HEK293 (cell line): ENCODE data around the gene NRIP2.

ENCODE experiments used
- CTCF ChIA-PET: fragments of 350-600 bp; formaldehyde crosslinking; extraction: SDS; loops from one replicate; lab custom pipeline; 2021; ENCODE audit warnings: antibody characterized with exemption; lab: Yijun Ruan, JAX
- POLR2A ChIA-PET: fragments of 300-600 bp; formaldehyde crosslinking; extraction: SDS; loops from one replicate; lab custom pipeline; 2020; ENCODE audit warnings: antibody characterized with exemption, inconsistent platforms; lab: Yijun Ruan, JAX
- H3K27ac ChIP-seq: fragments of 200-500 bp; sonication (Bioruptor generic); 2 replicates; pipeline ENCODE4 v1.5.1; 2014; ENCODE audit warnings: low read depth, low read length, control low read depth, inconsistent platforms; ENCODE audit errors: extremely low read depth
- H3K36me3 ChIP-seq, 2 experiments: fragments of 200-500 bp in 1 of 2; sonication (Bioruptor generic) in 1 of 2; 1 replicate in 1 of 2; 2 replicates in 1 of 2; pipeline ENCODE4 v1.5.1; 2014 to 2017; ENCODE audit warnings: inconsistent platforms in 2 of 2, low read length in 2 of 2; ENCODE audit not compliant: control insufficient read depth in 2 of 2, insufficient read depth in 1 of 2
- H3K4me1 ChIP-seq: fragments of 200-500 bp; sonication (Bioruptor generic); 2 replicates; pipeline ENCODE4 v1.5.1; 2014; ENCODE audit warnings: mild to moderate bottlenecking, low read length, inconsistent platforms; ENCODE audit not compliant: control insufficient read depth, insufficient read depth
- H3K4me3 ChIP-seq: 2 replicates; pipeline ENCODE4 v1.5.1; 2011; ENCODE audit warnings: low read depth, mild to moderate bottlenecking, control low read depth, low read length, moderate library complexity
- H3K9me3 ChIP-seq: fragments of 200-500 bp; sonication (Bioruptor generic); 2 replicates; pipeline ENCODE4 v1.5.1; 2014; ENCODE audit warnings: low read depth, low read length, inconsistent platforms; ENCODE audit not compliant: control insufficient read depth, insufficient read depth
- BCL11A ChIP-seq: fragments of 450-650 bp; formaldehyde crosslinking; IDR thresholded peaks from 2 replicates; pipeline ENCODE4 v1.5.1; 2016; ENCODE audit warnings: low read depth, missing biosample characterization, missing genetic modification characterization
- GFI1B ChIP-seq: fragments of 450-650 bp; formaldehyde crosslinking; IDR thresholded peaks from 2 replicates; pipeline ENCODE4 v1.5.1; 2016; ENCODE audit warnings: missing biosample characterization, missing genetic modification characterization
- GLI2 ChIP-seq: fragments of 450-650 bp; formaldehyde crosslinking; IDR thresholded peaks from 2 replicates; pipeline ENCODE4; 2017; ENCODE audit warnings: missing biosample characterization, missing genetic modification characterization, low read depth, borderline replicate concordance
- GLIS2 ChIP-seq: fragments of 450-650 bp; formaldehyde crosslinking; IDR thresholded peaks from 2 replicates; pipeline ENCODE4 v1.5.1; 2016; ENCODE audit warnings: missing biosample characterization, missing genetic modification characterization
- HOXD13 ChIP-seq: sonication (generic); formaldehyde crosslinking; IDR thresholded peaks from 2 replicates; pipeline ENCODE4 v1.8.0; 2022; ENCODE audit warnings: missing genetic modification reagents, borderline replicate concordance
- ZFP41 ChIP-seq: fragments of 450-650 bp; formaldehyde crosslinking; IDR thresholded peaks from 2 replicates; pipeline ENCODE4 v1.5.1; 2016; ENCODE audit warnings: missing biosample characterization, missing genetic modification characterization, borderline replicate concordance
- ZNF121 ChIP-seq: fragments of 450-650 bp; formaldehyde crosslinking; IDR thresholded peaks from 2 replicates; pipeline ENCODE4 v1.5.1; 2016; ENCODE audit warnings: missing biosample characterization, missing genetic modification characterization
- ZNF155 ChIP-seq: fragments of 450-650 bp; formaldehyde crosslinking; IDR thresholded peaks from 2 replicates; pipeline ENCODE4 v1.5.1; 2016; ENCODE audit warnings: missing biosample characterization, missing genetic modification characterization
- ZNF169 ChIP-seq: fragments of 450-650 bp; formaldehyde crosslinking; IDR thresholded peaks from 2 replicates; pipeline ENCODE4 v1.5.1; 2016; ENCODE audit warnings: missing biosample characterization, missing genetic modification characterization
- ZNF302 ChIP-seq: fragments of 450-650 bp; formaldehyde crosslinking; IDR thresholded peaks from 2 replicates; pipeline ENCODE4 v1.5.1; 2016; ENCODE audit warnings: missing biosample characterization, missing genetic modification characterization, low read depth
- ZNF600 ChIP-seq: fragments of 450-650 bp; formaldehyde crosslinking; IDR thresholded peaks from 2 replicates; pipeline ENCODE4 v1.5.1; 2016; ENCODE audit warnings: missing biosample characterization, missing genetic modification characterization
- ZNF660 ChIP-seq: fragments of 450-650 bp; IDR thresholded peaks from 2 replicates; pipeline ENCODE4 v1.5.1; 2018; ENCODE audit warnings: missing biosample characterization, mild to moderate bottlenecking, missing genetic modification characterization
- ZNF677 ChIP-seq: fragments of 450-650 bp; IDR thresholded peaks from 2 replicates; pipeline ENCODE4 v1.5.0; 2018; ENCODE audit warnings: missing biosample characterization, mild to moderate bottlenecking, missing genetic modification characterization, moderate library complexity
- ZNF701 ChIP-seq: fragments of 450-650 bp; formaldehyde crosslinking; IDR thresholded peaks from 2 replicates; pipeline ENCODE4 v1.5.1; 2016; ENCODE audit warnings: missing biosample characterization, missing genetic modification characterization
- TF ChIP-seq, protein P1 (sequence below): fragments of 450-650 bp; formaldehyde crosslinking; IDR thresholded peaks from 2 replicates; pipeline ENCODE4 v1.5.1; 2016; ENCODE audit warnings: missing biosample characterization, missing genetic modification characterization
- TF ChIP-seq, protein P2 (sequence below): fragments of 450-650 bp; formaldehyde crosslinking; IDR thresholded peaks from 2 replicates; pipeline ENCODE4 v1.5.1; 2016; ENCODE audit warnings: missing biosample characterization, missing genetic modification characterization
- TF ChIP-seq, protein P3 (sequence below): fragments of 450-650 bp; formaldehyde crosslinking; IDR thresholded peaks from 2 replicates; pipeline ENCODE4 v1.5.1; 2016; ENCODE audit warnings: missing biosample characterization, missing genetic modification characterization
- TF ChIP-seq, protein P4 (sequence below): fragments of 450-650 bp; formaldehyde crosslinking; IDR thresholded peaks from 2 replicates; pipeline ENCODE4 v1.5.1; 2016; ENCODE audit warnings: missing biosample characterization, missing genetic modification characterization
- TF ChIP-seq, protein P5 (sequence below): fragments of 450-650 bp; formaldehyde crosslinking; conservative IDR thresholded peaks from 2 replicates; pipeline ENCODE4 v1.5.1; 2016; ENCODE audit warnings: low read depth, missing biosample characterization, missing genetic modification characterization
- TF ChIP-seq, protein P6 (sequence below): fragments of 450-650 bp; formaldehyde crosslinking; IDR thresholded peaks from 2 replicates; pipeline ENCODE4 v1.5.1; 2016; ENCODE audit warnings: missing biosample characterization, missing genetic modification characterization, low read depth

Gene NRIP2

DNA sequence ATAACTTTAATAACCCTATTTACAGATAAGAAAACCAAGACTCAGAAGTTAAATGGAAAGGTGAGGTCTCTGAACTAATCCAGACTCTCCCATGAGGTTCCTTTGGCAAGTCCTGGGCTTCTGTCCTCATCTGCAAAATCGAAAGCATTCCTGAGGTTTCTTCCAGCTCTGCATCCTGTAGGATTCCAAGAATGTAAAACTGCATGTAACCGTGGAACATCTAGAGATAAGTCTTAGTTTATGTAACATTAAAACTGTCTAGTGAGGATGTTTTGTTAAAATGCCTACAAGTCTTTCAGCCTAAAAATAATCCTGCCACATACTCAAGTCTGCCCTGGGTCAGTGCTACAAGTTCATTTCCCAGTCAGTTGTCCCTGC lies 29.7 kb downstream of the NRIP2 start:
- ChIA-PET POLR2A (interaction anchor here (1.1 kb wide), 1 partner anchor 9 kb away, joined by 4 read pairs; no protein-coding TSS in a partner anchor), CTCF (interaction anchor here (1.1 kb wide), 1 partner anchor 8 kb away, joined by 4 read pairs; no protein-coding TSS in a partner anchor)
- Histone ChIP-seq H3K4me3 (no peak overlapping the region), H3K4me1 (no peaks in the 10 kb centered on the region), H3K27ac (no peak overlapping the region), H3K36me3 (peaks cover 43 to 76% of the 10 kb centered on the region in 2 experiments), H3K9me3 (no peaks in the 10 kb centered on the region)
- TF ChIP-seq GLIS2 (no peak), GFI1B (no peak), ZNF155 (no peak), ZFP41 (tag by site-specific recombination) (no peak), ZNF660 (tag by site-specific recombination) (no peak), ZNF169 (tag by site-specific recombination) (no peak), BCL11A (no peak), ZNF121 (tag by site-specific recombination) (no peak), HOXD13 (CRISPR knock-in tag) (no peak), GLI2 (tag by site-specific recombination) (no peak), ZNF701 (tag by site-specific recombination) (no peak), ZNF302 (no peak), ZNF600 (no peak), ZNF677 (no peak)
- TF ChIP-seq, protein P1, sequence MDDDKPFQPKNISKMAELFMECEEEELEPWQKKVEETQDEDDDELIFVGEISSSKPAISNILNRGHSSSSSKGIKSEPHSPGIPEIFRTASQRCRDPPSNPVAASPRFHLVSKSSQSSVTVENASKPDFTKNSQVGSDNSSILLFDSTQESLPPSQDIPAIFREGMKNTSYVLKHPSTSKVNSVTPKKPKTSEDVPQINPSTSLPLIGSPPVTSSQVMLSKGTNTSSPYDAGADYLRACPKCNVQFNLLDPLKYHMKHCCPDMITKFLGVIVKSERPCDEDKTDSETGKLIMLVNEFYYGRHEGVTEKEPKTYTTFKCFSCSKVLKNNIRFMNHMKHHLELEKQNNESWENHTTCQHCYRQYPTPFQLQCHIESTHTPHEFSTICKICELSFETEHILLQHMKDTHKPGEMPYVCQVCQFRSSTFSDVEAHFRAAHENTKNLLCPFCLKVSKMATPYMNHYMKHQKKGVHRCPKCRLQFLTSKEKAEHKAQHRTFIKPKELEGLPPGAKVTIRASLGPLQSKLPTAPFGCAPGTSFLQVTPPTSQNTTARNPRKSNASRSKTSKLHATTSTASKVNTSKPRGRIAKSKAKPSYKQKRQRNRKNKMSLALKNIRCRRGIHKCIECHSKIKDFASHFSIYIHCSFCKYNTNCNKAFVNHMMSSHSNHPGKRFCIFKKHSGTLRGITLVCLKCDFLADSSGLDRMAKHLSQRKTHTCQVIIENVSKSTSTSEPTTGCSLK (tag by site-specific recombination): no peak
- TF ChIP-seq, protein P2, sequence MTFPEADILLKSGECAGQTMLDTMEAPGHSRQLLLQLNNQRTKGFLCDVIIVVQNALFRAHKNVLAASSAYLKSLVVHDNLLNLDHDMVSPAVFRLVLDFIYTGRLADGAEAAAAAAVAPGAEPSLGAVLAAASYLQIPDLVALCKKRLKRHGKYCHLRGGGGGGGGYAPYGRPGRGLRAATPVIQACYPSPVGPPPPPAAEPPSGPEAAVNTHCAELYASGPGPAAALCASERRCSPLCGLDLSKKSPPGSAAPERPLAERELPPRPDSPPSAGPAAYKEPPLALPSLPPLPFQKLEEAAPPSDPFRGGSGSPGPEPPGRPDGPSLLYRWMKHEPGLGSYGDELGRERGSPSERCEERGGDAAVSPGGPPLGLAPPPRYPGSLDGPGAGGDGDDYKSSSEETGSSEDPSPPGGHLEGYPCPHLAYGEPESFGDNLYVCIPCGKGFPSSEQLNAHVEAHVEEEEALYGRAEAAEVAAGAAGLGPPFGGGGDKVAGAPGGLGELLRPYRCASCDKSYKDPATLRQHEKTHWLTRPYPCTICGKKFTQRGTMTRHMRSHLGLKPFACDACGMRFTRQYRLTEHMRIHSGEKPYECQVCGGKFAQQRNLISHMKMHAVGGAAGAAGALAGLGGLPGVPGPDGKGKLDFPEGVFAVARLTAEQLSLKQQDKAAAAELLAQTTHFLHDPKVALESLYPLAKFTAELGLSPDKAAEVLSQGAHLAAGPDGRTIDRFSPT (tag by site-specific recombination): no peak
- TF ChIP-seq, protein P3, sequence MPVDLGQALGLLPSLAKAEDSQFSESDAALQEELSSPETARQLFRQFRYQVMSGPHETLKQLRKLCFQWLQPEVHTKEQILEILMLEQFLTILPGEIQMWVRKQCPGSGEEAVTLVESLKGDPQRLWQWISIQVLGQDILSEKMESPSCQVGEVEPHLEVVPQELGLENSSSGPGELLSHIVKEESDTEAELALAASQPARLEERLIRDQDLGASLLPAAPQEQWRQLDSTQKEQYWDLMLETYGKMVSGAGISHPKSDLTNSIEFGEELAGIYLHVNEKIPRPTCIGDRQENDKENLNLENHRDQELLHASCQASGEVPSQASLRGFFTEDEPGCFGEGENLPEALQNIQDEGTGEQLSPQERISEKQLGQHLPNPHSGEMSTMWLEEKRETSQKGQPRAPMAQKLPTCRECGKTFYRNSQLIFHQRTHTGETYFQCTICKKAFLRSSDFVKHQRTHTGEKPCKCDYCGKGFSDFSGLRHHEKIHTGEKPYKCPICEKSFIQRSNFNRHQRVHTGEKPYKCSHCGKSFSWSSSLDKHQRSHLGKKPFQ (tag by site-specific recombination): no peak
- TF ChIP-seq, protein P4, sequence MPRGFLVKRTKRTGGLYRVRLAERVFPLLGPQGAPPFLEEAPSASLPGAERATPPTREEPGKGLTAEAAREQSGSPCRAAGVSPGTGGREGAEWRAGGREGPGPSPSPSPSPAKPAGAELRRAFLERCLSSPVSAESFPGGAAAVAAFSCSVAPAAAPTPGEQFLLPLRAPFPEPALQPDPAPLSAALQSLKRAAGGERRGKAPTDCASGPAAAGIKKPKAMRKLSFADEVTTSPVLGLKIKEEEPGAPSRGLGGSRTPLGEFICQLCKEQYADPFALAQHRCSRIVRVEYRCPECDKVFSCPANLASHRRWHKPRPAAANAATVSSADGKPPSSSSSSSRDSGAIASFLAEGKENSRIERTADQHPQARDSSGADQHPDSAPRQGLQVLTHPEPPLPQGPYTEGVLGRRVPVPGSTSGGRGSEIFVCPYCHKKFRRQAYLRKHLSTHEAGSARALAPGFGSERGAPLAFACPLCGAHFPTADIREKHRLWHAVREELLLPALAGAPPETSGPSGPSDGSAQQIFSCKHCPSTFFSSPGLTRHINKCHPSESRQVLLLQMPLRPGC (tag by site-specific recombination): no peak
- TF ChIP-seq, protein P5, sequence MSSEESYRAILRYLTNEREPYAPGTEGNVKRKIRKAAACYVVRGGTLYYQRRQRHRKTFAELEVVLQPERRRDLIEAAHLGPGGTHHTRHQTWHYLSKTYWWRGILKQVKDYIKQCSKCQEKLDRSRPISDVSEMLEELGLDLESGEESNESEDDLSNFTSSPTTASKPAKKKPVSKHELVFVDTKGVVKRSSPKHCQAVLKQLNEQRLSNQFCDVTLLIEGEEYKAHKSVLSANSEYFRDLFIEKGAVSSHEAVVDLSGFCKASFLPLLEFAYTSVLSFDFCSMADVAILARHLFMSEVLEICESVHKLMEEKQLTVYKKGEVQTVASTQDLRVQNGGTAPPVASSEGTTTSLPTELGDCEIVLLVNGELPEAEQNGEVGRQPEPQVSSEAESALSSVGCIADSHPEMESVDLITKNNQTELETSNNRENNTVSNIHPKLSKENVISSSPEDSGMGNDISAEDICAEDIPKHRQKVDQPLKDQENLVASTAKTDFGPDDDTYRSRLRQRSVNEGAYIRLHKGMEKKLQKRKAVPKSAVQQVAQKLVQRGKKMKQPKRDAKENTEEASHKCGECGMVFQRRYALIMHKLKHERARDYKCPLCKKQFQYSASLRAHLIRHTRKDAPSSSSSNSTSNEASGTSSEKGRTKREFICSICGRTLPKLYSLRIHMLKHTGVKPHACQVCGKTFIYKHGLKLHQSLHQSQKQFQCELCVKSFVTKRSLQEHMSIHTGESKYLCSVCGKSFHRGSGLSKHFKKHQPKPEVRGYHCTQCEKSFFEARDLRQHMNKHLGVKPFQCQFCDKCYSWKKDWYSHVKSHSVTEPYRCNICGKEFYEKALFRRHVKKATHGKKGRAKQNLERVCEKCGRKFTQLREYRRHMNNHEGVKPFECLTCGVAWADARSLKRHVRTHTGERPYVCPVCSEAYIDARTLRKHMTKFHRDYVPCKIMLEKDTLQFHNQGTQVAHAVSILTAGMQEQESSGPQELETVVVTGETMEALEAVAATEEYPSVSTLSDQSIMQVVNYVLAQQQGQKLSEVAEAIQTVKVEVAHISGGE (tag by site-specific recombination): no peak
- TF ChIP-seq, protein P6, sequence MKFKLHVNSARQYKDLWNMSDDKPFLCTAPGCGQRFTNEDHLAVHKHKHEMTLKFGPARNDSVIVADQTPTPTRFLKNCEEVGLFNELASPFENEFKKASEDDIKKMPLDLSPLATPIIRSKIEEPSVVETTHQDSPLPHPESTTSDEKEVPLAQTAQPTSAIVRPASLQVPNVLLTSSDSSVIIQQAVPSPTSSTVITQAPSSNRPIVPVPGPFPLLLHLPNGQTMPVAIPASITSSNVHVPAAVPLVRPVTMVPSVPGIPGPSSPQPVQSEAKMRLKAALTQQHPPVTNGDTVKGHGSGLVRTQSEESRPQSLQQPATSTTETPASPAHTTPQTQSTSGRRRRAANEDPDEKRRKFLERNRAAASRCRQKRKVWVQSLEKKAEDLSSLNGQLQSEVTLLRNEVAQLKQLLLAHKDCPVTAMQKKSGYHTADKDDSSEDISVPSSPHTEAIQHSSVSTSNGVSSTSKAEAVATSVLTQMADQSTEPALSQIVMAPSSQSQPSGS (tag by site-specific recombination): no peak
